HG02852 (cell line): ENCODE measurements around the gene GALK2.
A peak's percentile ranks its signal among the peaks of the same experiment; 100 is the strongest.
"Not testable (repeated sequence)": the region's sequence is repeated elsewhere in the genome, so short reads cannot be mapped to it uniquely, and the experiment has no call there.

Experiments used
- ATAC-seq: cut with Tn5 transposase; IDR thresholded peaks from one replicate; pipeline ENCODE4 v1.9.1; 2021; ENCODE audit warnings: mild to moderate bottlenecking, moderate library complexity; ENCODE audit not compliant: unreplicated experiment

The GALK2 gene

GRCh38 chr15:49215768-49216739 lies 46.0 kb downstream of the GALK2 start:
- ATAC-seq = peak; percentile 99

DNA sequence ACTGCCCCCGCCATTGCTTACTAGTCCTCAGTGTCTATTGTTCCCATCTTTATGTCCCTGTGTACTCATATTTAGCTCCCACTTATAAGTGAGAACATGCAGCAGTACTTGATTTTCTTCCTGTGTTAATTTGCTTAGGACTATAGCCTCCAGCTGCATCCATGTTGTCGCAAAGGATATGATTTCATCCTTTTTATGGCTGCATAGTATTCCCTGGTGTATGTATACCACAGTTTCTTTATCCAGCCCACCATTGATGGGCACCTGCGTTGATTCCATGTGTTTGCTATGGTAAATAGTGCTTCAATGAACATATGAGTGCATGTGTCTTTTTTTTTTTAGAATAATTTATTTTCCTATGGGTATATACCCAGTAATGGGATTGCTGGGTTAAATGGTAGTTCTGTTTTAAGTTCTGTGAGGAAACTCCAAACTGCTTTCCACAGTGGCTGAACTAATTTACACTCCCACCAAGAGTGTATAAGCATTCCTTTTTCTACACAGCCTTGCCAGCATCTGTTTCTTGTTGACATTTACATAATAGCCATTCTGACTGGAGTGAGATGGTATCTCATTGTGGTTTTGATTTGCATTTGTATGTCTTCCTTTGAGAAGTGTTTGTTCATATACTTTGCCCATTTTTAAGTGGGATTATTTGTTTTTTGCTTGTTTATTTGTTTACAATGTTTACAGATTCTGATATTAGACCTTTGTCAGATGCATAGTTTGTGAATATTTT lies 53.7 kb downstream of the GALK2 start:
- no peak for ATAC-seq

DNA sequence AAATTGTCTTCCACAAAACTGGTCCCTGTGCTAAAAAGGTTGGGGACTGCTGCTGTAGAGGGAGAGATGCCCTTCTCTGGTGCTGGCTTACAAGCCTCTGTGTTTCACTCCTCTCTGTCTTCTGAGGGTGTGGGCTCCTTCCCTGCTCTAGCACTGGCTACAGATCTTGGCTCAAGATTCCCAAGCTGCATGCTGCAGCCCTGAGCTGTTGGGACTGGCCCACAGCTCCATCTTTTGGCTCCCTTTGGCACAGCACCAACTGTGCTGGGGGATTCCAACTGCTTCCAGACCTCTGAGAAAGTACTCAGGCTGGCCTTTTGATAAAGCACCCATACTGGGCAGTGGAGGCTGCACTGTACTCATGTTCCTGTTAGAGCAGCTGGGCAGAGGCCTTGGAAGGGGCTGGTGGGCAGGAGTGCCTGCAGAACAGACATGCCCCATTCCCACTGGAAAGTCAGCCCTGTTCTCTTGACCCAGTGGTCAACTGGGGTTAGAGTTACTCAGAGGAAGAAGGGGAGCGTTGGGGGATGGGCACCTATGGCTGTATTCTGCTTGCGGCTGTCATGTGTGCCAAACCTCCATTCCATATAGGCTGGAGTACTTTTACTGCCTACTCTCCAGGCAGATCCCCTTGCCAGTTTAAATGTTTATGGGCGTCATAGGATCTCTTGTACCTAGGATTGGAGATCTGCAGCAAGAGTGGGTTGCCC lies 55.7 kb downstream of the GALK2 start:
- ATAC-seq = no peak

GRCh38 chr15:49227602-49228001 lies 57.6 kb downstream of the GALK2 start:
- no peak for ATAC-seq

DNA sequence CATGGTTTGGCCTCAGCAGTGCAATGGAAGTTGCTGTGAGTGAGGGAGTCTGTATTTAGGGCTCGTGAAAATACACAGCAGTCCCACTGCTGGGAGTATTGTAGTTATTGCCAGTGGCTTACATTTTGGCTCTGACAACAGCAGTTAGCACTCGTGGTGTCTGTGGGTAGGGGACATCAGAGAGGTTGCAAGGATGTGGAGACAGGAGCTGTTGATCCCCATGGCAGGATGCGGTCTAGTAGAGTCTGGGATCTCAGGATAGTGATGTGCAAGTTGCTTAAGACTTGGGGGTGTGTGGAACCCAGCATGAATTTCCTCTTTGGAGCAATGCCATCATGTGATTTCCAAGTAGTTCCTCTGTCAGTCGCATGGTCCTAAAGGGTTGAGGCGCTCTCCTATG lies 59.9 kb downstream of the GALK2 start:
- no peak for ATAC-seq

DNA sequence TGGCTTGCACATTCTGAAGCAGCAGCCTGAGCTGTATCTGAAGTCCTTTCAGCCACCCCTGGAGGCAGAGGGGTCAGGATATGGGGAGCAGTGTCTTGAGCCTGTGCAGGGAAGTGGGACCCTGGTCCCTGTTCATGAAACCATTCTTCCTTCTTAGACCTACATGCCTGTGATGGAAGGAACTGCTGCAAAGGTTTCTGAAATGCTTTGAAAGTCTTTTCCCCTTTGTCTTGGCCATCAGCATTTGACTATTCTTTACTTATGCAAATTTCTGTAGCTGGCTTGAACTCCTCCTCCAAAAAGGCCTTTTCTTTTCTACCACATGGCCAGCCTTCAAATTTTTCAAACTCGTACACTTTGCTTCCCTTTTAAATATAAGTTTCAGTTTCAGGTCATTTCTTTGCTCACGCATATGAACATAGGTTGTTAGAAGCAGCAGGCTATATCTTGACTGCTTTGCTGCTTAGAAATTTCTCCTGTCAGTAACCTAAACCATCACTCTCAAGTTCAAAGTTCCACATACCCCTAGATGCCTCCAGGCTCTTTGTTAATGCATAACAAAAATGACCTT lies 62.3 kb downstream of the GALK2 start:
- ATAC-seq = no peak

GRCh38 chr15:49235446-49236124 lies 65.5 kb downstream of the GALK2 start:
- peak; percentile 90 for ATAC-seq

GRCh38 chr15:49236869-49237268 lies 66.8 kb downstream of the GALK2 start:
- ATAC-seq = no peak

- ATAC-seq = no peak
Observed at GRCh38 chr15:49238342-49238741, 68.3 kb downstream of the GALK2 start.

DNA sequence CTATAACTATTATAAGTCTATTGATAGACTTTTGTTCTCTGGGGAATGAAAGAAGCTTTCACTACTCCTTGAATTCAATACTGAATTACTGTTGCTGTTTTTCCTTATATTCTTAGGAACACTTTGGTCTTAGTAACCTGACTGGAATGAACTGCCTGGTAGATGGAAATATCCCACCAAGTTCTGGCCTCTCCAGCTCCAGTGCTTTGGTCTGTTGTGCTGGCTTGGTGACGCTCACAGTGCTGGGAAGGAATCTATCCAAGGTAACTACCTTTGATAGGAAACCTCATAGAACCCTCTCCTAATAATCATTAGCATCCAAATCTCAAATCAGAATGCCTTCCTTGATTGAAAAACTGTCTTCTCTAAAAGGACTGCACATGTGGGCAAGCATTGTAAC lies 69.1 kb downstream of the GALK2 start:
- ATAC-seq = no peak

DNA sequence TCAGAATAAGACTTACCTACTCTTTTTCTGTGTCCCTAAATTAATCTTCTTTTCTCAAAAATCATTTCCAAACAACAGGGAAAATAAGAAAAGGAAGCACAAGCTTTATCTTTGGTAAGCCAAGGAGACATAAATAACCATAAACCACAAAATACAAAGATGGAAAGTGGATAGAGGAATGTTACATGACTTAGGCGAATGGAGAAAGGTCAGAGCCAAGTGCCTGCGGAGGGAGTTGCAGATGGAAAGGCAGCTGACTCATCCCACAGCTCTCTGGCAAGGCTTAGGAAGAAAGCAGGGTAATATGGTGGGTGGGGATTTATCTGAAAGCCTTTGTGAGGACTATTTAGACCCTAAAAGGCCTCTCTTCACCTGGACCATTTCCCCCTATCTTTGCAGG lies 72.8 kb downstream of the GALK2 start:
- ATAC-seq = no peak

DNA sequence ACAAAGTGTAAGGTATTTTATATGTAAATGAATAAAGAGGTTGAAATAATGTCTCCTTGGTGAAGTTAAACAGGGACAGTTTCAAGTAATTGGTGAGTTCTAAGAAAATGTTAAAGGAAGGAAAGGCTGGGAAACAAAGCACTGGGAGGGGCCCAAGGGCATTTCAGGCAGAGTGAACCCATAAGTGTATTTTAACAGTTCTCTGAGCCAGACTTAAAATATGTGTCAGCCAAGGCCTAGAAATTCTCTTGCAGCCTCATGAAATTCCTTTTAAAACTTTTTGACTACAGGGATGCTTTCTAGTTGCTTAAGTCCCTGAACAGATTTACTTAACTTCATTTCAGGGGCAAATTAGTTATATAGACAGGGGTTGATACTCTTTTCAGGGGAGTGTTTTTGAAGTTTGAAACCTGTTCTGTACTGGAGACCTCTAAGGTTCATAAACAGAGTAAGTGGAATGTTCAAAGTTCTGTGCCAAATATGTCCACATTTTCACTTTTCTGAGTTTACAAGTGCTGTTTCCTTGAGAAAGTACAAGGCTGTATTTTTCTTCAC lies 77.6 kb downstream of the GALK2 start:
- ATAC-seq = no peak

GRCh38 chr15:49248291-49248690 lies 78.2 kb downstream of the GALK2 start:
- no peak for ATAC-seq

- ATAC-seq = no peak
Observed at GRCh38 chr15:49255966-49256759, 86.1 kb downstream of the GALK2 start.

- ATAC-seq = not testable (repeated sequence)
Observed at GRCh38 chr15:49265117-49265516, 95.1 kb downstream of the GALK2 start.

DNA sequence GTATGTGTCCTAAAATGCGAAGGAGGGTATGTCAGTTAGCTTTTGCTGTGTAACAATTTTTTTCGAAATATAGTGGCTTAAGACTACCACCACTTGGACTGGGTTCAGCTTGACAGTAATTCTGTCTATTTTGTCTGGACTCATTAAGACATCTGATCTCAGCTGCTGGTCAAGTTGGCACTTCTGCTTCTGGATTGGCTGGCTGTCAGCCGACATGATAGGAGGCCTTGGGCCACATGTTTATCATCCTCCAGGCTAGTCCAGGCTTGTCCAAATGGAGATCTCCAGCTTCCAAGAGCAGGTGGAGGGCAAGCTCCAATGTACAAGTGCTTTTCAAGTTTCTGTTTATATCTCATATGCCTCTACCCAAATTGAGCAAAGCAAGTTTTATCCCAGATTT lies 95.9 kb downstream of the GALK2 start:
- ATAC-seq = no peak

- ATAC-seq = no peak
Observed at GRCh38 chr15:49270541-49271421, 100.7 kb downstream of the GALK2 start.

DNA sequence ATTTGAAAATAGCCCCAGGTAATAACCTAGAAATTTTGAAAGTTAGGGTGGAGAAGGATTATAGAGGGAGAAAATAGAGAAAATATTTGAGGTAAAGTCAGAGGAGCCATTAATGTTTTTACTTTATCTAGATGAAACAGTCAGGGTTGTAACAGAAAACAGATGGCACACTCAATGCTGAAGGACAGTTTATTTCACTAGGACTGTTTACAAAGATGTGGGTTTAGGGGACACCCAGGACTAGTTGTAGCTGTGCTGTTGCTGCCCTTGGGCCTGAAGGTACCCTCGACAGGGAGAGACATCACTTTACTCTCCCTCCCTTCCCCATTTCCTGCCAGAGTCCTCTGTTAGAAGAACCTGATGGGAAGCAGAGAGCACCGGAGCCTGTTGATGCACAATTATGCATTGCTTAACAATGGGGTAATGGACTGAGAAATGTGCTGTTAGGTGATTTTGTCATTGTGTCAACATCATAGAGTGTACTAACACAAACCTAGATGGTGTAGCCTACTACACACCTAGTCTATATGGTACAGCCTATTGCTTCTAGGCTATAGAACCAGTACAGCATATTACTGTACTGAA lies 103.8 kb downstream of the GALK2 start:
- ATAC-seq = no peak
